ENCODE data around the gene EMB.
"Not testable (repeated sequence)": the region's sequence is repeated elsewhere in the genome, so short reads cannot be mapped to it uniquely, and the experiment has no call there.

EMB gene

DNA sequence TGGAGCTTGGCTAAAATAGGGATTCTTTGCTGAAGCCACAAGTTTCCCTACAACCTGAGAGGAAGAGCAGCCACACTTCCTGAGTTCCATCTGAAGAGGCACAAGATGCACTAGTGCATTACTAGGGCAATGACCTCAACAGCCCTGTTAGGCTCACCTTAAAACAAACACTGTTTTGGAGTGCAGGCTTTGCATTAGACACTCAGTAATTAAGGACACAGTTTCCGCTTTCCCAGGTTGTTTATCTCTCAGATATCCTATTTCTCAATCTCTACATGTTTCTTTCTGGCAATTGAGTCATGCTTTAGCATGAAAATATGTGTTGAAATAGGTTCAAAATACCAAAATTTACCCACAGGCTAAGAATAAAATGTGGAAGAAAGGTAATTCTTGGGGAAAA lies 34.2 kb downstream of the EMB start:
- no peak overlapping the region for H3K4me3 ChIP-seq (ENCODE audit: low read depth, low read length)
- in situ Hi-C loops (cut with HindIII; ENCODE audit: low sequenced_read_pairs), result no loop called here
- TF ChIP-seq, protein P1, sequence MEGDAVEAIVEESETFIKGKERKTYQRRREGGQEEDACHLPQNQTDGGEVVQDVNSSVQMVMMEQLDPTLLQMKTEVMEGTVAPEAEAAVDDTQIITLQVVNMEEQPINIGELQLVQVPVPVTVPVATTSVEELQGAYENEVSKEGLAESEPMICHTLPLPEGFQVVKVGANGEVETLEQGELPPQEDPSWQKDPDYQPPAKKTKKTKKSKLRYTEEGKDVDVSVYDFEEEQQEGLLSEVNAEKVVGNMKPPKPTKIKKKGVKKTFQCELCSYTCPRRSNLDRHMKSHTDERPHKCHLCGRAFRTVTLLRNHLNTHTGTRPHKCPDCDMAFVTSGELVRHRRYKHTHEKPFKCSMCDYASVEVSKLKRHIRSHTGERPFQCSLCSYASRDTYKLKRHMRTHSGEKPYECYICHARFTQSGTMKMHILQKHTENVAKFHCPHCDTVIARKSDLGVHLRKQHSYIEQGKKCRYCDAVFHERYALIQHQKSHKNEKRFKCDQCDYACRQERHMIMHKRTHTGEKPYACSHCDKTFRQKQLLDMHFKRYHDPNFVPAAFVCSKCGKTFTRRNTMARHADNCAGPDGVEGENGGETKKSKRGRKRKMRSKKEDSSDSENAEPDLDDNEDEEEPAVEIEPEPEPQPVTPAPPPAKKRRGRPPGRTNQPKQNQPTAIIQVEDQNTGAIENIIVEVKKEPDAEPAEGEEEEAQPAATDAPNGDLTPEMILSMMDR (IDR thresholded peaks at IDR 0.05; ENCODE audit: low read depth, low read length), result no peak
- DNase-seq (ENCODE audit: low read depth, low spot score), result no peak

DNA sequence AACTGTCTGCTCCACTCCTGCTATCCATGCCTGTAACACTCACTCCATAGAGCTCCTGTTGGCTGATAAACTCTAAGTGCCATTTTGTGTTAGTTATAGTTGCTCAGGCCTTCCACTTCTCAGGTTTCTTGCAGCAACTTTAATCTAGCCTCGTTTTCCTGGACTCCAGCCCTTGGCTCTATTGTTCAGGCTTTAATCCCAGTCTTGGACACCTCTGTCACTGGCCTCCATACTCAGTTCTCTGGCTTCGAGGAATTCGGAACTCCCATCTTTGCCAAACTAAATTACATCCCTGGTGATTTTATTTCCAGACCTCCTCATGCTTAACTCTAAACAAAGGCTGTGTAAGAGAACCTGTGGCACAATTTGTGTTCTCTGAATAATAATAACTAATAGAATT lies 39.8 kb downstream of the EMB start:
- in situ Hi-C loops (cut with HindIII; ENCODE audit: low sequenced_read_pairs), result no loop called here
- TF ChIP-seq, protein P1 (IDR thresholded peaks at IDR 0.05; ENCODE audit: low read depth, low read length), result no peak
- no peak overlapping the region for H3K4me3 ChIP-seq (ENCODE audit: low read depth, low read length)
- no peak for DNase-seq (ENCODE audit: low read depth, low spot score)

- DNase-seq (ENCODE audit: low read depth, low spot score), result peak; percentile 42
Observed at GRCh38 chr5:50393925-50394609, 47.0 kb downstream of the EMB start.

DNA sequence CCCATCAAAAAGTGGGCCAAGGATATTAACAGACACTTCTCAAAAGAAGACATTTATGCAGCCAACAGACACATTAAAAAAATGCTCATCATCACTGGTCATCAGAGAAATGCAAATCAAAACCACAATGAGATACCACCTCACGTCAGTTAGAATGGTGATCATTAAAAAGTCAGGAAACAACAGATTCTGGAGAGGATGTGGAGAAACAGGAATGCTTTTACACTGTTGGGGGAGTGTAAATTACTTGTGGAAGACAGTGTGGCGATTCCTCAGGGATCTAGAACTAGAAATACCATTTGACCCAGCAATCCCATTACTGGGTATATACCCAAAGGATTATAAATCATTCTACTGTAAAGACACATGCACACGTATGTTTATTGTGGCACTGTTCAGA lies 48.8 kb downstream of the EMB start:
- H3K4me3 ChIP-seq (ENCODE audit: low read depth, low read length), result not testable (repeated sequence)

More at GRCh38 chr5:50393925-50394609, 47.0 kb downstream of the EMB start:
- H3K4me3 ChIP-seq (ENCODE audit: low read depth, low read length); in situ Hi-C loops (cut with HindIII; ENCODE audit: low sequenced_read_pairs): not testable (repeated sequence)

DNA sequence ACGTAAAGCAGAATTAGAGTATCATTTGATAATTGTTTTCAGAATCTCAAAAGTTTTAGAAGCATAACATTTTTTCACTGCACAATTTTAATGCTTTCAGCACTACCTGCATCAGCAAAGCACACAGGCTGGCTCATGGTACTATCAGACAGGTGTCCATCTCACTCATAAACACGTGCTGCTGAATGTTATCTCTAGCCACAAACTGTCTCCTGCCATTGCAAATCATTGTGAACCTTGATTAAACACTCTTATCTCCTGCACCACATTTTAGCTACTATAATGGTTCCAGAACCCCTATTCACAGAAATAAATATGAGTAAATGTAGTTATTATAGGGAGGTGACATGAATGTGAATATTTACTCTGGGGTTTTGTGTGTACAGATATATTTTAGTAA lies 56.7 kb downstream of the EMB start:
- DNase-seq (ENCODE audit: low read depth, low spot score); H3K4me3 ChIP-seq (ENCODE audit: low read depth, low read length); in situ Hi-C loops (cut with HindIII; ENCODE audit: low sequenced_read_pairs): not testable (repeated sequence)

More for the DNA sequence above, 48.8 kb downstream of the EMB start:
- in situ Hi-C loops (cut with HindIII; ENCODE audit: low sequenced_read_pairs); DNase-seq (ENCODE audit: low read depth, low spot score): not testable (repeated sequence)

DNA sequence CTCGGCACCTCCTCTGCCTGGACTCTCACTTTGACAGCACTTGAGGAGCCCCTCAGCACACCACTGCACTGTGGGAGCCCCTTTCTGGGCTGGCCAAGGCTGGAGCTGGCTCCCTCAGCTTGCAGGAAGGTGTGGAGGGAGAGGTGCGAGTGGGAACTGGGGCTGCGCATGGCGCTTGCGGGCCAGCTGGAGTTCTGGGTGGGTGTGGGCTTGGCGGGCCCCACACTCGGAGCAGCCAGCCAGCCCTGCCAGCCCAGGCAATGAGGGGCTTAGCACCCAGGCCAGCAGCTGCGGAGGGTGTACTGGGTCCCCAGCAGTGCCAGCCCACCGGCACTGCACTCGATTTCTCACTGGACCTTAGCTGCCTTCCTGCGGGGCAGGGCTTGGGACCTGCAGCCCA lies 64.4 kb downstream of the EMB start:
- in situ Hi-C loops (cut with HindIII; ENCODE audit: low sequenced_read_pairs); H3K4me3 ChIP-seq (ENCODE audit: low read depth, low read length); DNase-seq (ENCODE audit: low read depth, low spot score): not testable (repeated sequence)

- in situ Hi-C loops (cut with HindIII; ENCODE audit: low sequenced_read_pairs); H3K4me3 ChIP-seq (ENCODE audit: low read depth, low read length); DNase-seq (ENCODE audit: low read depth, low spot score): not testable (repeated sequence)
Observed at GRCh38 chr5:50369287-50370033, 71.6 kb downstream of the EMB start.

GRCh38 chr5:50365426-50366251 lies 75.4 kb downstream of the EMB start:
- no peak overlapping the region for H3K4me3 ChIP-seq (ENCODE audit: low read depth, low read length)
- in situ Hi-C loops (cut with HindIII; ENCODE audit: low sequenced_read_pairs), result no loop called here
- DNase-seq (ENCODE audit: low read depth, low spot score), result no peak
- TF ChIP-seq, protein P1 (IDR thresholded peaks at IDR 0.05; ENCODE audit: low read depth, low read length), result no peak

- H3K4me3 ChIP-seq (ENCODE audit: low read depth, low read length); DNase-seq (ENCODE audit: low read depth, low spot score); in situ Hi-C loops (cut with HindIII; ENCODE audit: low sequenced_read_pairs): not testable (repeated sequence)
Observed at GRCh38 chr5:50364535-50365309, 76.4 kb downstream of the EMB start.

Data from astrocyte of the spinal cord (primary cell).